HG03103 (cell line): ENCODE data around the gene CELF4.

ENCODE experiments used
- ATAC-seq: cut with Tn5 transposase; IDR thresholded peaks from one replicate; pipeline ENCODE4 v1.9.1; 2021; ENCODE audit warnings: low read depth; ENCODE audit not compliant: unreplicated experiment

CELF4 gene

DNA sequence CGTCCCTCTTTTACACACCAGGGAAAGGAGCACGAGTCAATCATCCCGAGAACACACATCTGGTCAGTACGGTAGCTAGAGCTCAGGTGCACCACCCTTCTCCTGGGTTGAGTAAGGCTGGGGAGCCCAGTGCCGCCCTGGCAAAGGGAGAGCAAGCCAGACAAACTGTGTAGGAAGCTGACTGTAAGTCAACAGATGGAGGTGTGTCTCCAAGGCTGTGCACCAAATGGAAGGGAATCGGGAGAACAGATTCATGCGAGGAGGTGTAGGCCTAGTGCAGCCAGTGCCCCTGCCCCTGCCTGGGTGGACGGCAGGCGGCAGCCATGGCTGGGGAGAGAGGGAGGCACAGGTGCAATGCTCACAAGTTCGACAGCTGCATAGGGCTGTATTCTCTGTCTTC is 65.7 kb downstream of the CELF4 start:
- no peak for ATAC-seq

DNA sequence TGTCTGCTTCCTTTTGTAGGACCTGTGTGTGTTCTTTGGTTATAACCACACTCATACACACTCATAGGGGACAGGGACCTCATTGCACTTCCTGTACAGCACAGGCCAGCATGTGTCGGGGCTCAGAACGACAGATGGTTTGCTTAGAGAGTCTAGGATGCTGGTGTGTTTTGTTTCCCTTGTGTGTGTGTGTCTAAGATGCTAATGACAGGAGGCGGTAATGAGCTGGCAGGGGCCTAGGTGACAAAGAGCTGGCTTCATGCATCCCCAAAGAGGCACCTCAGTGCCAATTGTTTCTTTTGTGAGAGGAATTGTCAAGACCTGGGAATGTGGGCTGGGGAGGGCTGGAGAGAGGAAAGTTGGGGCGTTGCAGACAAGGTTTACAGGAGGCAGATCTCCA is 66.6 kb downstream of the CELF4 start:
- ATAC-seq = no peak

DNA sequence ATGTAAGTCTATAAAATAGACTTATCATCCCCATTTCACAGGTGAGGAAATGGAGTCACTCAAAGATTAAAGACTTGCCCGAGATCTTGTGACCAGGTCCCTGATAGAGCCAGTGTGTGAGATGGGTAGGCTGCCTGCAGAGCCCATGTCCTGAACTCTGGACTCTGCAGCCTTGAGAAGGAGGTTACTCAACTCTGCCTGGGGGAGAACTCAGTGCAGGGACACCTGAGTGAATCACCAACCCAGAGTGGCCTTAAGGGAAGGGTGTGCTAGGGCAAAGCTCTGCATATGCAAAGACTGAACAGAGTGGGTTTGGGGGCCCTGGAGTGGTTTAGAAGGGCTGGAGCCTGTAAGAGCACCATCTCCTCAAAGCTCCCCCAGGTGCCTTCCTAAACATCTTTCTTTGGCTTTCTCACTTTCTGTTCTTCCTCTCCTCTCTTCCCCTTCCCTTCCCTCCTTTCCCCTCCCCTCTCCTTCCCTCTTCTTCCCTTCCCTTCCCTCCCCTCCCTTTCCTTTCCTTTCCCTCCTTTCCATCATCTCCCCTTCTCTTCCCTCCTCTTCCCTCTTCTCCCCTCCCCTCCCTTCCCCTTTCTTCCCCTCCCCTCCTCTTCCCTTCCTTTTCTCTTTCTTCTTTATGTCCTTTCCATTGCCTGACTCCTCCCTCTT is 67.6 kb downstream of the CELF4 start:
- ATAC-seq = no peak

DNA sequence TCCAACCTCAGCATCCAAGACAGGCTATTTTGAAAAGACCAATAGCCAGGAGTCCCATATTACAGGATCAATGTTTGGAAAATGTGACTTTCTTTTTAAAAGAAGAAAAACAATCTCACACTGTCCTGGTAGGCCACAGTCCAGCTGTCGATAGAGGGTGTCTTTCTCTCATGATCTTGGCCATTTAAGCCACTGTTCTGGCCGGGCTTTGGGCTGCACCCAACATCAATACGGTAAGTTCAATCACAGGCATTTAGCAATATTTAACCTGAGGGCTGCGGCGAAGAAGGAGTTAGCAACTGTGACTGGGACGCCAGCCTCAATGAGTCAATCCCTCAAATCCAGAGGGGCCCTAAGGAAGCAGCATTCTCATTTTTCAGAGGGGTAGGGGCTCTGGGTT is 69.0 kb downstream of the CELF4 start:
- ATAC-seq = no peak

DNA sequence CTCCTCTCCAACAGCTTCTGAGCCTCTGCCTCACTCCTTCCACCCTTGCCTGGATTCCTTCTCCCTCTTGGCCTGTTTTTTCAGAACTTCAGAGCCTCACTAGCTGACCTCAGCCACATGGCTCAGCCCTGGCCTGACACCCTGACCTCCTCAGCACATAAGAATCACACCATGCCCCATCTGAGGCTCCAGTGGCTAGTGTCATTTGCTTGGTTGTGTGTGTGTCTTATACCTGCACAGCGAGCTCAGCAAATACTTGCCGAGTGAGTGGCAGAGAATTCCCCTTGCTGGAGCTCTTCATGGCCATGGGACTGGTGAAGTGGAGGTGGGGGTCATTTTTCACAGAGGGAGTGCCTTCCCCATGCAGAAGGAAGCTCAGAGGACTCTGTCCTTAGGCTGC is 70.2 kb downstream of the CELF4 start:
- no peak for ATAC-seq

DNA sequence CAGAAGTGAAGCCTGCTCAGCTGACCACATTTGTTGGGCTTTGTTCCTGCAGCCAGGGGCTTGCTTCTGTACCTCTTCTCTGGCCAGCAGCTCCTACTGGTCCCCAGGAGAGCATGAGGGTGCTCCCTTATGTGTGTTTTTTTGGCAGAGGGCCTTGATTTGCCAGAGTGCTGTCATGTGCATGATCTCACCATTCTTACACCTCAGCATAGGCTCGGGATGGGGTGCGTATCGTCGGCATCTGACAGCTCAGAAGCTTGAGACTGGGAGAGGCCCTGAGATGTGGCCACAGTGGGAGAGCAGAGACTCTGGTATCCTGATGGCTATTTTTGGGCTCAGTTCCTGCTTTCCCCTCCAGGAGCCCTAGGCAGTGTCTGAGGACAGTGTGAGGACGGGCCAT is 71.2 kb downstream of the CELF4 start:
- no peak for ATAC-seq

DNA sequence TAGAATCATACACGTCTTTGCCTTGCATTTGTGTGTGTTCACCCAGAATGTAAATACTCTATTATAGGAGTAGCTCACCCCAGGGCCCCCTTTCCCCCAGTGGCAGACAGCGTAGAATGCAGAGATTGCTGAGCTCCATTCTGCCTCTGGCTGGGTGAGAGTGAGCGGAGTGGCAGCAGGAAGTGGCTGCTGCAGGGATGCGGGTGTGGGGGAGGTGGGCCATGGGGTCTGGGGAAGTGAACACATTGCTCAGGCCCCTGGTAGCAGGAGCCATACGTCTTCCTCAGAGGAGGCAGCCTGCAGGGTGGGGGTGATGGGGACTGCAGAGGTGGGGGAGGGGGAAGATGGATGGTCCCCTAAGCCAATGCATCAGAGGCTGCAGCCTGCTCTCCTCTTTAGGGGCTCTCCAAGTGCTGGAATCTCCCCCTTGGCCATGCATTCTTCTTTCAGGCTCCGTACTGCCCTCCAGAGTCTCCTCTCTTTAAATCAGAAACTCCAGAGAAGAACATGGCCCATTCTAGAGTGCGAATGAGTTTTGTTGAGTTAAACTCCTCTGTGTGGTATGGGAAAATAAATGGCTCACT is 72.2 kb downstream of the CELF4 start:
- ATAC-seq = no peak

DNA sequence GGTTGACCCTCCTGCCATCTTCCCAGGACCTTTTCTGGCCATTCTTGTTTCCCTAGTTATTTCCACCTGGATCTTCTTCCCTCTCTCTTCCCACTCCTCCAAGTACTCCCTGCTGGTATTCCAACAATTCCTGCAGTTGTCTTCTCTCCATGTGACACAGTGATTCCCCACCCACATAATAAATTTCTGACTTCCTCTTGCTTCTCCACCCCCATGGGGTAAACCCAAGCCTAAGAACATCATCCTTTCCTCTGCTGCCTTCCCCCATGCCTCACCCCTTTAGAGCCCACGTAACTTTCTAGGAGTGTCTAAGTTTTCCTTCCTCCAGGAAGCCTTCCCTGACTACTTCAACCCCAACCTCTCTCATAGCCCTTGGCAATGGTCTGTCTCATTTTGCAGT is 72.6 kb downstream of the CELF4 start:
- ATAC-seq = no peak

DNA sequence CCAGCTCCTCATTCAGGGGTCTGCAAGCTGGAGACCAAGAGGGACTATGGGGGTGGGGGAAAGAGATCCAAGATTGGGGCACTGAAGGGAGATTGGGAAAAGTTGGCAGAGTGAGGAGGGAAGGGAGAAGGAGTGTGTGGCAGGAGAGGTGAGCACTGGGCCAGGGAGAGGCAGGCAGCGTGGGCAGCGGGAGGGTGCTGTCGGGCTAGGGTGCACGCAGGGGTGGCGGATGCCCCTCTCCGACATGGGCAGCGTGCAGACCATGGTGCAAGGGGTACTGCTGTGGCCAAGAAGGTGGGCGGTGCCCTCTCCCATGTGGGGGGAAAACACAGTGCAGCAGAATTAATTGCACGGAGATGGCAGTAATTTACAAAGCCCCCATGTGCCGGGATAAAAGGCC is 74.1 kb downstream of the CELF4 start:
- no peak for ATAC-seq

DNA sequence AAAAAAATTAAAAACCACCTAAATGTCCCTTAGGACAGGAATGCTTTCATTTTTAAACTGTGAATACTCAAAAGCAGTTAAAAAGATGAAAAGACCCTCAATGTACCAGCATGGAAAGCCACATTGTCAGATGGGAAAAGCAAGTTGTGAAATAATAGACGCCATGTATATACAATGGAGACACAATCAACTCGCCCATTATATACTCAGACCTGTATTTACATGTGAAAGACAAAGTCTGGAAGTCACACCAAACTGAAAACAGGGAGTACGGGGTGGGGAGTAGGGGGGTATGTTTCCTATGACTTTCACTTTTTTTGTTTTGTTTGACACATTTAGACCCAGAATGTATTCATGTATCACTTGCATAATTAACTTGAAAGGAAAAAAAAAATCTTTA is 75.6 kb downstream of the CELF4 start:
- ATAC-seq = no peak

DNA sequence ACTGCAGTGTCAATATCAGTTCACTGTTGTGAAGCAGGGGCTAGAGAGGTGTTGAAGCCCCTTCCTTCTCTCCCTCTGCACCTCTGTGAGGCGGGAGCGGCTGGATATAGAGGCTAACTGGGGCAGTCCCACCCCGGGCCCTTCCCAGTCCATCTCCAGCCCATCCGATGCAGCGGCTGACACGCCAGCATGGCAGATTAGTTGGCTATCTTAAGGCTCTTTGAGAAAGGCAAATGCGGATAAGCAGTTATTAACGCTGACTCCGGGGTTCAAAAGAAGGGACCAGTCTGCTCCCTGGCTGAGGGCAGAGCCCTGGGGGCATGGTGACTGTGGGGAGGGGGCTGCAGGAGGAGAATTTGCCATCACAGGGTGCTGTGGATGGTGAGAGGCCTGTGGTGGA is 76.6 kb downstream of the CELF4 start:
- no peak for ATAC-seq

DNA sequence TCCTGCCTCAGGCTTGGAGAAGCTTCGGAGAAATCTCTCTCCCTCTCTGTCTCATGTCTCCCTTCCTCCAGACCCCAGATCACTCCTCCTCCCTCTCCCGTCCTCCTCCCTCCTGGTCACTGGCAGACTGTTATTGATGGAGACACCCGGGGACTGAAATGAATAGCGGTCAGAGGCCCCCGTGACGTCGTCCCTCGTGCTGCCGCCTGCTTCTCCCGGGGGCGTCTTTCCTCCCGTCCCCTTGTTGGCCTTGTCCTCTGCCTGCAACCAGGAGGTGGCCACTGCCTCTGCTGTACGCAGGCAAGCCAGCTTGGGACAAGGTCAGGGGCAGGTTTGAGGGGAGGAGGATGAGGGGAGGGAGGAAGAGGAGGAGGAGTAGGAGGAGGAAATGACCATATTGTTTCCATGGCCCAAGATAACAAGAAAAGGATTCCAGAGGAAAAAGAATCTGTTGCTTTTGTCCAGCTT is 78.2 kb downstream of the CELF4 start:
- no peak for ATAC-seq

DNA sequence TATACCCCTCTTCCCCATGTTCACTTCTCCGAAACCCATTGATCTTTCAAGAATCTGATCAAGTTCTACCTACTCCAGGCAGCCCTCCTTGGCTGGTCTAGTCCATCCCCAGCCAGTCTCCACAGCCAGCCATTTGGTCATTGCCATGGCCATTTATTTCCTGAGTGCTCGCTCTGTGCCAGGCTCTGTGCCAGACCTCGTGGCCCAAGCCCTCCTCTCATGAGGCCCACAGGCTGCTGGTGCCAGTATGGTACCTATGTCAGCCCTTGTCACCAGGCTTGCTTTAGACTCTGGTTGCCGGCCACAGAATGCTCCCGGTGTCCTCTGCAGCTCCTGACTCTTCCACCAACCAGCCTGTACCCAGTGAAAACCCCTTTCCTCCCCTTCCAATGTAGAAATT is 78.8 kb downstream of the CELF4 start:
- ATAC-seq = no peak

DNA sequence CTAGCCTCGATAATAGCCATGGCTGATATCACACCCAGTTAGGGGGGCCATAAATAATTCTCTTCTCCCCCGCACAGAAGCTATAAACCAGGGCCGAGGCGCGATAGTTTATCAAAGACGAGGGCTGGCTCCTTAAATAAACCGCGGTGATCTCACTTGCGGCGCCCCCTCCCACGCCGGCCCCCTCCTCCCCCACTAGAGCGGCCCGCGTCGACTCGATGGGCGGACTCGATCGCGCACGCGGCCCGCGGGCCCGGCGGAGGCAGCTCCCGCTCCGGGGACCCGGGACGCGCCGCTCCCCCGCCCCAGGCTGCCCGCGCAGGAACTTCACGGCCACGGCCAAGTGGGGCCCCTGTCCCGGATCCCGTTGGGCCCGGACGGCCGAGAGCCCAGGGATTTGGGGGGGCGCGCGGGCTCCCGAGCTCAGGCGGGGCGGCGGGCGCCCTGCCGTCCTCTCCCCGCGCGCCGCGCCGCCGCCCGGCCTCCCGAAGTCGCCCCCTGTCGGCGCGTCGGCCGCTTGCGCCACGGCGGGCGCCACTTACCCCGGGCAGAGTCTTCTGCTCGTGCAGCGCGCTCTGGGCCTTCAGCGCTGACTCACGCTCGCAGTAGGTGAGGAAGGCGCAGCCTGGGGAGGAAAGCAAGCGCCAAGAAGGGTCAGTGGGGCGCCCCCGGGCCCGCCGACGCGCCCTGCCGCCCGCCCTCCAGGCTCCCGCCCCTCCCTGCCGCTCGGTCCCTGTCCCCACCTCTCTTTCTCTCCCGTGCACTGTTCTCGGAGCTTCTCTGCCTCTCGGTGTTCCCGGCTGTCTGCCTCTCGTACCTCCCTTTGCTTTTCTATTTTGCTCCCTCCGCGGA is 80.4 kb downstream of the CELF4 start:
- no peak for ATAC-seq

DNA sequence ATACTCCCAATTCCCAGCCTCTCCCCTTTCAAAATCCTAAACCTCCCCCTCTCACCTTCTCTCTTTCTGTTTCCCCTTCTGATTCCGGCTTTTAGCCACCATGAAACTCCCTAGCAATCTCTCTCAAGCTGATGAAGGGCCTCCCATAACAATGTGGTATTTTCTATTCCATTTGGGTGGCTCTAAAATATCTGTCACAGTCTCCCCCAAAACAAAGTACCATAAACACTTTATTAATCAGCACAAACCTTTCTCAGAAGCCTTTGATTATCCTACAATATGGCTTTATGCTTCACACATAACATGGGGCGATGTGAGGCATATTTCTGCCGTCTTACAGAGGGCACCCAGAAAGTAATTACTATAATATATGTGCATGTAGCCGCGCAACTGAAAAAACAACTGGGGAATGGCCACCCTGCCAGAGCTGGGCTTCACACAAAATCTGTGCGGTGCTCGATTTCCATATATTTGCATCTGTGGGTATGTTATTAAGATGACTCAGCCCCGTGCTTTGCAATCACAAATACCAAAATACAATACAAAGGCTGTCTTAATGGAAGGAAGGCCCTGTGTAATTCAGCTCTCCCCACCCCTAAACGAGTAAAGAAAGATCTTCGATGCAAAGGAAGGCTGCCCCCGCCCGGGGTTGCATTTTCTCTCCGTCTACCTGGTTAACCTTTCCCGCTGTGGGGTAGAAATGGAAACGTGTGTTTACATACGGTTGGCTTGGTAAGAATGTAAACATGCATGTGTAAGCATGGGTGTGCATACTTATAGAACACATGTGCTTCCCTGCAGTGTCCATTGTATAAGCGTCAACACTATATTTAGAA is 81.4 kb downstream of the CELF4 start:
- ATAC-seq = no peak

DNA sequence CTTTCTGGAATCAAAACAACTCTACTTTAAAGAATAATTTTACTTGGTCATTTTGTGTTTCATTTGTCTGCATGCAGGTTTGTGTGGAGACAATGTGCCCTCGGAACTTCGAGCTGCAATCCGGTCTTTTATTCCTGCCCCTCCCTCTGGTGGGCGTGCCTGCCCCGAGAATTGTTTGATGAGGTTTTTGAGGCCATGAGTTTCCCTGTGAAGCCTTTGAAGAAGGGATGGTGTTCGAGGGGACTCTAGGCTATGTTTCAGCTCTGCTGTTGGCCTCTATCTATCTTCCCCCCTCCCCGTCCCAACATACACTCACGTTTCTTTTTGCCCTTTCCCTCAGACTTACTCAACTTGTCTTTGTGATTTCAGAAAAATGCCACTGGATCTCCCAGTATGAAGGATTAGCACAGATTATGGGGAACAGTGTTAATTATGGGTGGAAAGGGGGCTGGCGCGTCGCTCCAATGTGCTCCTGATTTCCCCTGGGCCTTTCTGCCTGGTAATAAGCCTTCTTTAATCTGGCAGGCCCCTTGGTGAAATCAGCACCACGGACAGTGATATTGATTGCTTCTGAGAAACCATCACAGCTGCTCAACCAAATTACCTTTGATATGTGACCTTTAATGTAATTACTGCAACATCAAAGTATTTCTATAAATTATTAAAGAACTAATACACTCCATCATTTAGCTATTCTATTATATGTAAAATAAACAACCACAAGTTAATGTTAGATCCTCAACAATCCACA is 82.2 kb downstream of the CELF4 start:
- no peak for ATAC-seq

DNA sequence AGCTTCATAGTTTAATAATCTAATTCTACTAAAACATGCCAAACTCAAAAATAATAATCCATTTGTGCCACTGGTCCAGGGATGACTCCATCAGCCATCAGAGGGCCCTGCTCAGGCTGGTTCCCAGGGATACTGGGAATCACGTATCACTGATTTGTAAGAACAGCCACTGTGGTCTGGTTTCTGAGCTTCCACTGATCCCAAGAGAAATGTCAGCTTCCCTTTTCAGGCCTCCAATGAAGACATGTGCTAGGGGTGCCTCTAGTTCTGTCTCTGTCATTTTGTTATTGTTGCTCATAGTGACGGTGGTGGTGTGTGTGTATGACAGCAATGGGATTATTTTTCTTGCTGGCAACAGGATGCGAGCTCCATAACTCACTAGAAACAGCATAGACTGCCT is 83.2 kb downstream of the CELF4 start:
- ATAC-seq = no peak

DNA sequence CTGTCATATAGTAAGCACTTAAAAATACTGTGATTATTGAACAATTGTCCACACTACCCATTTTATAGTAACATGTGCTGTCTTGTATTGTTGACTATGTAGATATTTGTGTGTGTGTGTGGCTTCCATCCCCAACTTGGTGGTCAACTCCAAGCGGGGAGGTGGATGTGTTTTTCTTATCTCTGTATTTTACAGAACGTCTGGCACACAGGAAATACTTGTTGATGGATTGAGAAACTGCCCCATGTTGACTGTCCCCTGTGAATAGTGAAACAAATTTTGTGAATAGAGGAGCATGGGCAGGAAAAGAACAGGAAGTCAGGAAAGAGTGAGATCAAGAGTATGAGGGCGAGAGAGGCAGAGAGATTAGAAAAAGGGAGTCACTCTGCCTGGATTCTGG is 83.6 kb downstream of the CELF4 start:
- ATAC-seq = no peak

DNA sequence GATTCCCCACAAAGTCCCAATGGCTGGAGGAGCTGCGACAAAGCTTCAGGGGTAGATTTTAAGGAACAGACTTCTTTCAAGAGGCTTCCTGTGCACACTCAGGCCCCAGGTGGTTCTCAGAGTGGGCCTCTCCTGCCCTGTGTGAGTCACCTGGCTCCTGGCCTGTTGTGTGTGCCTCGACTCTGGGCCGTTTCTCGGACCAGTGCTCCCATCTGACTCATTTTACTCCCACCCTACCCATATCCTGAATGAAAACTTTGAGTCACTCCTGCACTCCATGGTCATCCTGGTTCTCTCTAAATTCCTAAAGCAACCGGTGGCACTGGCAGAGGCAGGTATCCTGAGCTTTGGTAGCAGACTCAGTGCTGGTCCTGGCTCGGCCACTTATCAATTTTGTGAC is 84.1 kb downstream of the CELF4 start:
- ATAC-seq = no peak

DNA sequence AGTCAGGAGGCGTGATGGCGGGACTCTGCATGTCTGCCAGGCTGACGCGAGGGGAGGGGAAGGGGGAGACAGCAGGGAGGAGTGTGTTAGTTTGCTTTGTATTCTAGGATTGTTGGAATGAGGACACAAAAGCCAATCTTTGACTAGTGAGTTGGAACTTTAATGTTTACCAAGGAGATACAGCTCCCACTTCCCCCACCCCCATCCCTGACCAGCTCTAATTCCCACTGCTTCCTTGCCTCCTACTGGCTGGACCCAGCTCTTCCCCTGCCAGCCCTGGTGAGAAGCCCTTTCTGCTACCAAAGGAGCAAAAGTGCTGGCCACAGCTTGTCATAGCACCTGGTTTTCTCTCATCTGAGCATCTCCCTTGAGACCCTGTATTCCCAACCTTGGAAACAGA is 84.5 kb downstream of the CELF4 start:
- no peak for ATAC-seq
